Mesenchymal stem cell (in vitro differentiated cells and primary cell): Measurements from ENCODE around the gene CISD2.
A peak's percentile ranks its signal among the peaks of the same experiment; 100 is the strongest.

Experiments used
- DNase-seq: peaks from one replicate; pipeline ENCODE4 v3.0.0-alpha.2; 2013
- H2AFZ ChIP-seq: one replicate; pipeline ENCODE4 v1.6.1; 2013; ENCODE audit warnings: low read depth, mild to moderate bottlenecking, control low read depth, inconsistent platforms, low read length, moderate library complexity
- H2AK5ac ChIP-seq: 2 replicates; pipeline ENCODE4 v1.6.1; 2013; ENCODE audit warnings: low read length, moderate library complexity, mild to moderate bottlenecking, inconsistent platforms; ENCODE audit not compliant: severe bottlenecking
- H2BK120ac ChIP-seq: one replicate; pipeline ENCODE4 v1.6.1; 2013; ENCODE audit warnings: low read depth, mild to moderate bottlenecking, inconsistent platforms, low read length, moderate library complexity
- H2BK12ac ChIP-seq, 2 experiments: one replicate each; pipeline ENCODE4 v1.6.1; 2013; ENCODE audit warnings: inconsistent platforms in 2 of 2, low read length in 2 of 2, mild to moderate bottlenecking in 2 of 2, moderate library complexity in 2 of 2, control low read depth in 1 of 2
- H2BK15ac ChIP-seq: one replicate; pipeline ENCODE4 v1.6.1; 2013; ENCODE audit warnings: mild to moderate bottlenecking, low read depth, inconsistent platforms; ENCODE audit not compliant: poor library complexity, severe bottlenecking
- H2BK5ac ChIP-seq: 2 replicates; pipeline ENCODE4 v1.6.1; 2013; ENCODE audit warnings: low read depth, mild to moderate bottlenecking, low read length, control low read depth, inconsistent platforms; ENCODE audit not compliant: poor library complexity, severe bottlenecking
- H3K14ac ChIP-seq, 2 experiments: one replicate each; pipeline ENCODE4 v1.6.1; 2013; ENCODE audit warnings: inconsistent platforms in 2 of 2, low read length in 2 of 2, control low read depth in 1 of 2, mild to moderate bottlenecking in 1 of 2, moderate library complexity in 1 of 2
- H3K18ac ChIP-seq, 2 experiments: one replicate each; pipeline ENCODE4 v1.6.1; 2013; ENCODE audit warnings: inconsistent platforms in 2 of 2, low read length in 2 of 2, control low read depth in 1 of 2, low read depth in 1 of 2, mild to moderate bottlenecking in 1 of 2
- H3K23ac ChIP-seq, 2 experiments: one replicate each; pipeline ENCODE4 v1.6.1; 2013; ENCODE audit warnings: inconsistent platforms in 2 of 2, low read length in 2 of 2, mild to moderate bottlenecking in 2 of 2, moderate library complexity in 2 of 2, control low read depth in 1 of 2
- H3K27ac ChIP-seq: 2 replicates; pipeline ENCODE4 v1.5.1; 2013; ENCODE audit warnings: mild to moderate bottlenecking, moderate library complexity, low read length, control low read depth, inconsistent platforms; ENCODE audit not compliant: poor library complexity, severe bottlenecking
- H3K27me3 ChIP-seq, 2 experiments: 2 replicates each; pipeline versions ENCODE4 v1.6.1 to v1.7.0; 2013; ENCODE audit warnings: low read length in 2 of 2, mild to moderate bottlenecking in 2 of 2, moderate library complexity in 2 of 2, control low read depth in 1 of 2, inconsistent platforms in 1 of 2; ENCODE audit not compliant: control insufficient read depth in 1 of 2, insufficient read depth in 1 of 2
- H3K36me3 ChIP-seq, 2 experiments: 2 replicates each; pipeline versions ENCODE4 v1.6.1 to v1.7.0; 2013; ENCODE audit warnings: low read length in 2 of 2, control low read depth in 1 of 2, inconsistent platforms in 1 of 2, low read depth in 1 of 2, mild to moderate bottlenecking in 1 of 2; ENCODE audit not compliant: insufficient read depth in 2 of 2, control insufficient read depth in 1 of 2
- H3K4ac ChIP-seq, 2 experiments: one replicate each; pipeline ENCODE4 v1.6.1; 2013; ENCODE audit warnings: inconsistent platforms in 2 of 2, low read length in 2 of 2, mild to moderate bottlenecking in 2 of 2, moderate library complexity in 2 of 2, control low read depth in 1 of 2, low read depth in 1 of 2
- H3K4me1 ChIP-seq: 2 replicates; pipeline ENCODE4 v1.6.1; 2013; ENCODE audit warnings: low read depth, low read length, control low read depth; ENCODE audit not compliant: control insufficient read depth, insufficient read depth
- H3K4me2 ChIP-seq: 2 replicates; pipeline ENCODE4 v1.6.1; 2013; ENCODE audit warnings: low read length, mild to moderate bottlenecking, inconsistent platforms; ENCODE audit not compliant: poor library complexity, severe bottlenecking
- H3K4me3 ChIP-seq, 2 experiments: 2 replicates each; pipeline versions ENCODE4 v1.5.1 to v1.7.0; 2013; ENCODE audit warnings: low read length in 2 of 2, mild to moderate bottlenecking in 2 of 2, control low read depth in 1 of 2, low read depth in 1 of 2; ENCODE audit not compliant: insufficient read depth in 1 of 2
- H3K79me1 ChIP-seq: replicated peaks from 2 replicates; pipeline ENCODE4 v1.6.1; 2013; ENCODE audit warnings: mild to moderate bottlenecking, control low read depth, low read length, inconsistent platforms; ENCODE audit not compliant: poor library complexity, severe bottlenecking
- H3K9ac ChIP-seq: 2 replicates; pipeline ENCODE4 v1.7.0; 2013; ENCODE audit warnings: mild to moderate bottlenecking, low read length, moderate library complexity
- H3K9me3 ChIP-seq: 2 replicates; pipeline ENCODE4 v1.7.0; 2013; ENCODE audit warnings: mild to moderate bottlenecking, low read length; ENCODE audit not compliant: control insufficient read depth
- H4K8ac ChIP-seq: one replicate; pipeline ENCODE4 v1.6.1; 2013; ENCODE audit warnings: inconsistent platforms, mild to moderate bottlenecking, low read length, moderate library complexity
- H4K91ac ChIP-seq: one replicate; pipeline ENCODE4 v1.6.1; 2013; ENCODE audit warnings: mild to moderate bottlenecking, low read length, inconsistent platforms
- WGBS: methylation state at CpG from one replicate; pipeline ENCODE4 v1.1.7; 2013; ENCODE audit warnings: mixed read lengths; 5-methylcytosine and 5-hydroxymethylcytosine counted together

CISD2 gene

GRCh38 chr4:102850370-102850769 is 18.4 kb upstream of the CISD2 start:
- Histone ChIP-seq H3K4me2 (no peak overlapping the region), H3K9me3 (no peaks in the 10 kb centered on the region), H3K18ac (no peak overlapping the region), H3K36me3 (no peaks in the 10 kb centered on the region), H3K9ac (no peak overlapping the region), H3K79me1 (no peaks in the 10 kb centered on the region), H2BK15ac (no peak overlapping the region), H3K23ac (no peak overlapping the region), H2AK5ac (no peak overlapping the region), H4K91ac (no peak overlapping the region), H3K4ac (no peak overlapping the region), H2BK5ac (no peak overlapping the region), H4K8ac (no peak overlapping the region), H3K14ac (no peak overlapping the region), H3K4me3 (no peak overlapping the region), H3K27ac (no peak overlapping the region), H3K27me3 (no peaks in the 10 kb centered on the region), H2BK12ac (no peak overlapping the region), H3K4me1 (no peaks in the 10 kb centered on the region), H2AFZ (no peak overlapping the region), H2BK120ac (no peak overlapping the region)
- DNase-seq: no peak
- WGBS: 100% methylated on average over 1 of the region's 2 CpGs

GRCh38 chr4:102858828-102859464 is 9.8 kb upstream of the CISD2 start:
- Histone ChIP-seq H2BK5ac (no peak overlapping the region), H2AK5ac (no peak overlapping the region), H4K8ac (no peak overlapping the region), H3K9me3 (peaks cover 24% of the 10 kb centered on the region), H3K4me2 (no peak overlapping the region), H3K27ac (no peak overlapping the region), H4K91ac (no peak overlapping the region), H3K79me1 (peaks cover 10% of the 10 kb centered on the region), H2AFZ (no peak overlapping the region), H2BK12ac (no peak overlapping the region), H3K9ac (no peak overlapping the region), H3K4ac (no peak overlapping the region), H3K23ac (no peak overlapping the region), H3K36me3 (no peaks in the 10 kb centered on the region), H3K4me1 (no peaks in the 10 kb centered on the region), H3K14ac (no peak overlapping the region), H2BK15ac (no peak overlapping the region), H3K4me3 (no peak overlapping the region), H3K18ac (no peak overlapping the region), H3K27me3 (no peaks in the 10 kb centered on the region), H2BK120ac (no peak overlapping the region)
- DNase-seq: no peak
- no CpG with 5 or more reads among the region's 2 CpGs for WGBS

- H3K4ac ChIP-seq: no peak overlapping the region
- no peak overlapping the region for H2BK12ac ChIP-seq
- H3K18ac ChIP-seq: no peak overlapping the region
- H3K9me3 ChIP-seq: peaks cover 24% of the 10 kb centered on the region
- H2BK5ac ChIP-seq: no peak overlapping the region
- H3K4me1 ChIP-seq: no peaks in the 10 kb centered on the region
- no peak overlapping the region for H3K23ac ChIP-seq
- H3K79me1 ChIP-seq: peaks cover 10% of the 10 kb centered on the region
- no peak overlapping the region for H2AK5ac ChIP-seq
- no peaks in the 10 kb centered on the region for H3K27me3 ChIP-seq
- no peak overlapping the region for H3K9ac ChIP-seq
- no peak overlapping the region for H4K8ac ChIP-seq
- no peak overlapping the region for H3K4me3 ChIP-seq
- H2BK15ac ChIP-seq: no peak overlapping the region
- no peak overlapping the region for H2AFZ ChIP-seq
- peak overlapping the region in 1 of 2 experiments; percentile 55 for H3K14ac ChIP-seq
- no peak overlapping the region for H4K91ac ChIP-seq
- no peaks in the 10 kb centered on the region for H3K36me3 ChIP-seq
- WGBS: 95% methylated on average over 2 of the region's 2 CpGs
- no peak overlapping the region for H3K27ac ChIP-seq
- H2BK120ac ChIP-seq: no peak overlapping the region
- DNase-seq: no peak
- H3K4me2 ChIP-seq: no peak overlapping the region
Measured at GRCh38 chr4:102860611-102861324, 8.0 kb upstream of the CISD2 start.

- no peak overlapping the region for H2BK12ac ChIP-seq
- peaks cover 10% of the 10 kb centered on the region for H3K79me1 ChIP-seq
- H3K27ac ChIP-seq: no peak overlapping the region
- H4K91ac ChIP-seq: no peak overlapping the region
- H3K4me1 ChIP-seq: no peaks in the 10 kb centered on the region
- DNase-seq: no peak
- no peak overlapping the region for H2AK5ac ChIP-seq
- H2AFZ ChIP-seq: no peak overlapping the region
- H4K8ac ChIP-seq: no peak overlapping the region
- H3K9me3 ChIP-seq: peaks cover 24% of the 10 kb centered on the region
- H3K9ac ChIP-seq: no peak overlapping the region
- H3K4ac ChIP-seq: no peak overlapping the region
- no peak overlapping the region for H2BK5ac ChIP-seq
- no peak overlapping the region for H2BK15ac ChIP-seq
- H3K18ac ChIP-seq: no peak overlapping the region
- no peaks in the 10 kb centered on the region for H3K27me3 ChIP-seq
- H2BK120ac ChIP-seq: no peak overlapping the region
- no peak overlapping the region for H3K23ac ChIP-seq
- H3K36me3 ChIP-seq: no peaks in the 10 kb centered on the region
- no peak overlapping the region for H3K4me2 ChIP-seq
- WGBS: no CpG with 5 or more reads among the region's 1 CpG
- no peak overlapping the region for H3K4me3 ChIP-seq
- H3K14ac ChIP-seq: no peak overlapping the region
Measured at GRCh38 chr4:102862016-102862415, 6.8 kb upstream of the CISD2 start.
